Measurements from ENCODE around the gene BSPRY. TPM values are rescaled to one million over a fixed set of nuclear protein-coding genes. Genes with fewer than 3 reads are reported as not detected.
A peak's percentile ranks its signal among the peaks of the same experiment; 100 is the strongest.
"Not testable (repeated sequence)": the region's sequence is repeated elsewhere in the genome, so short reads cannot be mapped to it uniquely, and the experiment has no call there.

Gene BSPRY
- total and polyA plus RNA-seq, 2 experiments from 2014 or later: 4.8 to 6.6 TPM

DNA sequence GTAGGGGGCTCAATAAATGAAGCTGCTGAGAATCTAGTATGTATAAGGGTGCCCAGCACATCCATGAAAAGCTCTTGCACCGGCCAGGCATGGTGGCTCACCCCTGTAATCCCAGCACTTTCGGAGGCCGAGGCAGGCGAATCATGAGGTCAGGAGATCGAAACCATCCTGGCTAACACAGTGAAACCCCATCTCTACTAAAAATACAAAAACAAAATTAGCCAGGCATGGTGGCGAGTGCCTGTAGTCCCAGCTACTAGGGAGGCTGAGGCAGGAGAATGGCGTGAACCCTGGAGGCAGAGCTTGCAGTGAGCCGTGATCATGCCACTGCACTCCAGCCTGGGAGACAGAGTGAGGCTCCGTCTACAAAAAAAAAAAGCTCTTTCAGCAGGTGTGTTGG is 57.0 kb downstream of the BSPRY start:
- peaks cover 39% of the 10 kb centered on the region for H3K36me3 Mint-ChIP-seq (ENCODE audit: low read depth)
- ATAC-seq; H3K27ac Mint-ChIP-seq; H3K4me3 Mint-ChIP-seq; H3K4me2 ChIP-seq; H4K20me1 ChIP-seq (replicated peaks; ENCODE audit: insufficient read depth); H3K4me3 ChIP-seq; H2AFZ ChIP-seq; H3K4me1 ChIP-seq (ENCODE audit: insufficient read depth); H3K9me3 Mint-ChIP-seq; H3K27me3 ChIP-seq (ENCODE audit: insufficient read depth); DNase-seq (ENCODE audit: low spot score); H3K9me2 ChIP-seq (ENCODE audit: insufficient read depth): not testable (repeated sequence)
- H3K4me1 Mint-ChIP-seq: peaks cover 21% of the 10 kb centered on the region
- H3K27ac ChIP-seq (ENCODE audit: low read depth): peak overlapping the region; percentile 69; the same call in 1 of the 2 replicates
- H3F3A ChIP-seq (replicated peaks; ENCODE audit: low read depth): peaks cover 26% of the 10 kb centered on the region
- H3K27me3 Mint-ChIP-seq (ENCODE audit: insufficient read depth, low read depth, poor library complexity): peaks cover 20% of the 10 kb centered on the region
- peaks cover 14% of the 10 kb centered on the region for H3K79me2 ChIP-seq (replicated peaks; ENCODE audit: insufficient read depth)
- peaks cover 15% of the 10 kb centered on the region for H3K36me3 ChIP-seq (ENCODE audit: insufficient read depth)

DNA sequence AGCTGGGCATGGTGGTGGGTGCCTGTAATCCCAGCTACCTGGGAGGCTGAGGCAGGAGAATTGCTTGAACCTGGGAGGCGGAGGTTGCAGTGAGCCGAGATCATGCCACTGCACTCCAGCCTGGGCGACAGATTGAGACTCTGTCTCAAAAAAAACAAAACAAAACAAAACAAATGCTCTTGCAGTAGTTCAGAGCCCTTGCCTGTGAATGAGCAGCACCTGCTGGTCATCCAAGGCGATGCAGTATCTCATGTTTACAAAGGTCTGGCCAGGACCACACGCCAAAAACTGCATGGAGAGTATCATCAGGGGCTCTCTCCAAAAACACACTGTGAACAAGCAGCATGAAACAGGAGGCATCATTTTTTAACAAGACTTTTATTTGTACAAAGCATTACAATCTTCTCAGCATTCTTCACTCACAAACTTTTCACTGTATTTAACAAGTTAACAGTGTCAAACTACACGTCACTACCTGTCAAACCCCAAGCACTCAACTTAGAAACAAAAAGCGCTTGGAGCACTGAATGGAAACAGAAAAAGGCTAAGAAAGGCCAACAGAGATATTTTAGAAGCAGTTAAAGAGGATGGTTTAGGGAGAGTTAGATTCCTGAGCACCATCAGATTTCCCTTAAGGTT is 57.7 kb downstream of the BSPRY start:
- H3K27me3 Mint-ChIP-seq (ENCODE audit: insufficient read depth, low read depth, poor library complexity): peaks cover 20% of the 10 kb centered on the region
- Histone ChIP-seq H3F3A (replicated peaks; ENCODE audit: low read depth) (peaks cover 24% of the 10 kb centered on the region), H3K79me2 (replicated peaks; ENCODE audit: insufficient read depth) (peaks cover 14% of the 10 kb centered on the region), H3K36me3 (ENCODE audit: insufficient read depth) (peaks cover 15% of the 10 kb centered on the region), H3K27ac (ENCODE audit: low read depth) (peak overlapping the region; percentile 69)
- H3K27me3 ChIP-seq (ENCODE audit: insufficient read depth); H3K9me3 Mint-ChIP-seq; H3K4me3 ChIP-seq; H4K20me1 ChIP-seq (replicated peaks; ENCODE audit: insufficient read depth); H3K4me1 ChIP-seq (ENCODE audit: insufficient read depth); H3K27ac Mint-ChIP-seq; H3K9me2 ChIP-seq (ENCODE audit: insufficient read depth); H3K4me2 ChIP-seq; H2AFZ ChIP-seq: not testable (repeated sequence)
- H3K36me3 Mint-ChIP-seq (ENCODE audit: low read depth): peaks cover 39% of the 10 kb centered on the region
- peaks cover 21% of the 10 kb centered on the region for H3K4me1 Mint-ChIP-seq
- TF ChIP-seq, protein P1, sequence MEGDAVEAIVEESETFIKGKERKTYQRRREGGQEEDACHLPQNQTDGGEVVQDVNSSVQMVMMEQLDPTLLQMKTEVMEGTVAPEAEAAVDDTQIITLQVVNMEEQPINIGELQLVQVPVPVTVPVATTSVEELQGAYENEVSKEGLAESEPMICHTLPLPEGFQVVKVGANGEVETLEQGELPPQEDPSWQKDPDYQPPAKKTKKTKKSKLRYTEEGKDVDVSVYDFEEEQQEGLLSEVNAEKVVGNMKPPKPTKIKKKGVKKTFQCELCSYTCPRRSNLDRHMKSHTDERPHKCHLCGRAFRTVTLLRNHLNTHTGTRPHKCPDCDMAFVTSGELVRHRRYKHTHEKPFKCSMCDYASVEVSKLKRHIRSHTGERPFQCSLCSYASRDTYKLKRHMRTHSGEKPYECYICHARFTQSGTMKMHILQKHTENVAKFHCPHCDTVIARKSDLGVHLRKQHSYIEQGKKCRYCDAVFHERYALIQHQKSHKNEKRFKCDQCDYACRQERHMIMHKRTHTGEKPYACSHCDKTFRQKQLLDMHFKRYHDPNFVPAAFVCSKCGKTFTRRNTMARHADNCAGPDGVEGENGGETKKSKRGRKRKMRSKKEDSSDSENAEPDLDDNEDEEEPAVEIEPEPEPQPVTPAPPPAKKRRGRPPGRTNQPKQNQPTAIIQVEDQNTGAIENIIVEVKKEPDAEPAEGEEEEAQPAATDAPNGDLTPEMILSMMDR (conservative IDR thresholded peaks at IDR 0.05; ENCODE audit: low read depth in 2 of 2): peak; percentile 69 to 82
- peak; percentile 21 for ATAC-seq
- DNase-seq (ENCODE audit: low spot score): peak; percentile 80
- H3K4me3 Mint-ChIP-seq: peak overlapping the region; percentile 25; the same call in 1 of the 3 replicates

DNA sequence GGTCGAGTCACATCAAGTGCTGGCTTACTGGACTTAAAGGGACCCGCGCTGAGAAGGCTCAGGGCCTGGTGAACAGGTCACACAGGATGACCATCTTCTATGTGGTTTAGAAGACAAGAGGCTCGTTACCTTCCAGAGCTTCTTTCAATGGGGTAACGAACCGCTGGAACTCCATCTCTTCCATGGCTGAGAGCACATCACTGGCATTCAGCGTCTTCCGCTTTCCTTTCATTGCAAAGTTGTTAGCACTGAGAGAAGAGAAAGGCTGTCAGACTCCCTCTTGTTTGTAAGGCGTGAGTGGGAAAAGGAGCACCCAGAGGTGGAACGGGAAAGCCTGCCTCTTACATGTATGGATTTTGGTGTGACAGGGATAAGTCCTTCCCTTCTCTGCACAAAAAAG is 60.1 kb downstream of the BSPRY start:
- peak overlapping the region; percentile 97 for H3K27ac ChIP-seq (ENCODE audit: low read depth)
- no peak for ATAC-seq

More for the DNA sequence above, 60.1 kb downstream of the BSPRY start:
- H3K4me3 Mint-ChIP-seq: peak overlapping the region; percentile 99
- Histone ChIP-seq H2AFZ (0 out of 2 replicates have a peak overlapping the region, but pooled peaks have one; percentile 44), H3K4me3 (peak overlapping the region; percentile 70), H3K36me3 (ENCODE audit: insufficient read depth) (peaks cover 15% of the 10 kb centered on the region), H4K20me1 (replicated peaks; ENCODE audit: insufficient read depth) (peaks cover 6% of the 10 kb centered on the region), H3K27me3 (ENCODE audit: insufficient read depth) (no peaks in the 10 kb centered on the region), H3K4me2 (peak overlapping the region; percentile 82), H3K9me2 (ENCODE audit: insufficient read depth) (no peaks in the 10 kb centered on the region), H3K79me2 (replicated peaks; ENCODE audit: insufficient read depth) (peaks cover 14% of the 10 kb centered on the region), H3K4me1 (ENCODE audit: insufficient read depth) (peaks cover 9% of the 10 kb centered on the region; the same call in 1 of the 2 replicates), H3F3A (replicated peaks; ENCODE audit: low read depth) (peaks cover 24% of the 10 kb centered on the region)
- DNase-seq (ENCODE audit: low spot score): no peak
- H3K27me3 Mint-ChIP-seq (ENCODE audit: insufficient read depth, low read depth, poor library complexity): peaks cover 16% of the 10 kb centered on the region
- peaks cover 22% of the 10 kb centered on the region for H3K4me1 Mint-ChIP-seq
- peaks cover 39% of the 10 kb centered on the region for H3K36me3 Mint-ChIP-seq (ENCODE audit: low read depth)
- H3K27ac Mint-ChIP-seq: peak overlapping the region; percentile 100
- TF ChIP-seq, protein P2, sequence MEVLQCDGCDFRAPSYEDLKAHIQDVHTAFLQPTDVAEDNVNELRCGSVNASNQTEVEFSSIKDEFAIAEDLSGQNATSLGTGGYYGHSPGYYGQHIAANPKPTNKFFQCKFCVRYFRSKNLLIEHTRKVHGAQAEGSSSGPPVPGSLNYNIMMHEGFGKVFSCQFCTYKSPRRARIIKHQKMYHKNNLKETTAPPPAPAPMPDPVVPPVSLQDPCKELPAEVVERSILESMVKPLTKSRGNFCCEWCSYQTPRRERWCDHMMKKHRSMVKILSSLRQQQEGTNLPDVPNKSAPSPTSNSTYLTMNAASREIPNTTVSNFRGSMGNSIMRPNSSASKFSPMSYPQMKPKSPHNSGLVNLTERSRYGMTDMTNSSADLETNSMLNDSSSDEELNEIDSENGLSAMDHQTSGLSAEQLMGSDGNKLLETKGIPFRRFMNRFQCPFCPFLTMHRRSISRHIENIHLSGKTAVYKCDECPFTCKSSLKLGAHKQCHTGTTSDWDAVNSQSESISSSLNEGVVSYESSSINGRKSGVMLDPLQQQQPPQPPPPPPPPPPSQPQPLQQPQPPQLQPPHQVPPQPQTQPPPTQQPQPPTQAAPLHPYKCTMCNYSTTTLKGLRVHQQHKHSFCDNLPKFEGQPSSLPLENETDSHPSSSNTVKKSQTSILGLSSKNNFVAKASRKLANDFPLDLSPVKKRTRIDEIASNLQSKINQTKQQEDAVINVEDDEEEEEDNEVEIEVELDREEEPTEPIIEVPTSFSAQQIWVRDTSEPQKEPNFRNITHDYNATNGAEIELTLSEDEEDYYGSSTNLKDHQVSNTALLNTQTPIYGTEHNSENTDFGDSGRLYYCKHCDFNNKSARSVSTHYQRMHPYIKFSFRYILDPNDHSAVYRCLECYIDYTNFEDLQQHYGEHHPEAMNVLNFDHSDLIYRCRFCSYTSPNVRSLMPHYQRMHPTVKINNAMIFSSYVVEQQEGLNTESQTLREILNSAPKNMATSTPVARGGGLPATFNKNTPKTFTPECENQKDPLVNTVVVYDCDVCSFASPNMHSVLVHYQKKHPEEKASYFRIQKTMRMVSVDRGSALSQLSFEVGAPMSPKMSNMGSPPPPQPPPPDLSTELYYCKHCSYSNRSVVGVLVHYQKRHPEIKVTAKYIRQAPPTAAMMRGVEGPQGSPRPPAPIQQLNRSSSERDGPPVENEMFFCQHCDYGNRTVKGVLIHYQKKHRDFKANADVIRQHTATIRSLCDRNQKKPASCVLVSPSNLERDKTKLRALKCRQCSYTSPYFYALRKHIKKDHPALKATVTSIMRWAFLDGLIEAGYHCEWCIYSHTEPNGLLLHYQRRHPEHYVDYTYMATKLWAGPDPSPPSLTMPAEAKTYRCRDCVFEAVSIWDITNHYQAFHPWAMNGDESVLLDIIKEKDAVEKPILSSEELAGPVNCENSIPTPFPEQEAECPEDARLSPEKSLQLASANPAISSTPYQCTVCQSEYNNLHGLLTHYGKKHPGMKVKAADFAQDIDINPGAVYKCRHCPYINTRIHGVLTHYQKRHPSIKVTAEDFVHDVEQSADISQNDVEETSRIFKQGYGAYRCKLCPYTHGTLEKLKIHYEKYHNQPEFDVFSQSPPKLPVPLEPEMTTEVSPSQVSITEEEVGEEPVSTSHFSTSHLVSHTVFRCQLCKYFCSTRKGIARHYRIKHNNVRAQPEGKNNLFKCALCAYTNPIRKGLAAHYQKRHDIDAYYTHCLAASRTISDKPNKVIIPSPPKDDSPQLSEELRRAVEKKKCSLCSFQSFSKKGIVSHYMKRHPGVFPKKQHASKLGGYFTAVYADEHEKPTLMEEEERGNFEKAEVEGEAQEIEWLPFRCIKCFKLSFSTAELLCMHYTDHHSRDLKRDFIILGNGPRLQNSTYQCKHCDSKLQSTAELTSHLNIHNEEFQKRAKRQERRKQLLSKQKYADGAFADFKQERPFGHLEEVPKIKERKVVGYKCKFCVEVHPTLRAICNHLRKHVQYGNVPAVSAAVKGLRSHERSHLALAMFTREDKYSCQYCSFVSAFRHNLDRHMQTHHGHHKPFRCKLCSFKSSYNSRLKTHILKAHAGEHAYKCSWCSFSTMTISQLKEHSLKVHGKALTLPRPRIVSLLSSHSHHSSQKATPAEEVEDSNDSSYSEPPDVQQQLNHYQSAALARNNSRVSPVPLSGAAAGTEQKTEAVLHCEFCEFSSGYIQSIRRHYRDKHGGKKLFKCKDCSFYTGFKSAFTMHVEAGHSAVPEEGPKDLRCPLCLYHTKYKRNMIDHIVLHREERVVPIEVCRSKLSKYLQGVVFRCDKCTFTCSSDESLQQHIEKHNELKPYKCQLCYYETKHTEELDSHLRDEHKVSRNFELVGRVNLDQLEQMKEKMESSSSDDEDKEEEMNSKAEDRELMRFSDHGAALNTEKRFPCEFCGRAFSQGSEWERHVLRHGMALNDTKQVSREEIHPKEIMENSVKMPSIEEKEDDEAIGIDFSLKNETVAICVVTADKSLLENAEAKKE (CRISPR knock-in tag; IDR thresholded peaks at IDR 0.05): no peak
- TF ChIP-seq, protein P1 (conservative IDR thresholded peaks at IDR 0.05; ENCODE audit: low read depth in 2 of 2): no peak
- H3K9me3 Mint-ChIP-seq: peaks cover 5% of the 10 kb centered on the region; the same call in 2 of the 3 replicates
